Caki2 (cell line): ENCODE results near the gene ACER3. TPM values are rescaled to one million over a fixed set of nuclear protein-coding genes. Genes with fewer than 3 reads are reported as not detected.
"Not testable (repeated sequence)": the region's sequence is repeated elsewhere in the genome, so short reads cannot be mapped to it uniquely, and the experiment has no call there.

Experiments used
- DNase-seq: peaks from one replicate; pipeline ENCODE4 v3.0.0-alpha.2; 2015; ENCODE audit warnings: low read depth
- in situ Hi-C: cut with HindIII; loops from 2 replicates; pipeline ENCODE4 v1.10.0; 2016; ENCODE audit warnings: low sequenced_read_pairs, low pct_unique_long_range_greater_than_20kb, mixed read lengths
- total RNA-seq: library from RNA; depleted of rRNA; stranded (reverse); fragments of >200 nt; shearing (Covaris generic); gene quantifications from 2 replicates; pipeline ENCODE4 v1.2.3, GENCODE V29; 2014; ENCODE audit warnings: low replicate concordance

The ACER3 gene
- total RNA-seq, 1 experiment from 2014 or later: 5.7 TPM

DNA sequence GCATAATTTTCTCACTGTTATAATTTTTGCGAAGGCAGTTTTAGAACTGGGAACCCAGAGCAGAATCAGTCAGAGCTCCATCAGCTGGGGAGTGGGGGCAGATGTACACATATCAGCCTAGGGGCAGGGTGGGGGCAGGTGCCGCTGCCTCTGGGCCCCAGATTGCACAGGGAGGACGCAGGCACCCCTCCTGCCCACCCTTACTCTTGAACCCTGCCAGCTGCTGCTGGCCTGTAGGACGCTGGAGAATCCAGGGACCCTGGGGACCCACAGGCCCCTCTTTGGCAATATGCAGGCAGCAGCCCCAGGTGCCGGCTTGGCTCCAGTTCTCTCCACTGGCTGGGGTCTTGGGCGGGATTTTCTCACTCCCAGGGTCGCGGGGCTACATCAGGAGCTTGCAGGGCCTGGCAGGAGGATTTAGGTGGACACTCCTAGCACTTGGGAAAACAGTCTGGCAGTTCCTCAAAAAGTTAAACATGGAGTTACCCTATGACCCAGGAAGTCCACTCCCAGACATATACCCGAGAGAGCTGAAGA is 197.3 kb downstream of the ACER3 start:
- DNase-seq: no peak
- in situ Hi-C loops: no loop called here

DNA sequence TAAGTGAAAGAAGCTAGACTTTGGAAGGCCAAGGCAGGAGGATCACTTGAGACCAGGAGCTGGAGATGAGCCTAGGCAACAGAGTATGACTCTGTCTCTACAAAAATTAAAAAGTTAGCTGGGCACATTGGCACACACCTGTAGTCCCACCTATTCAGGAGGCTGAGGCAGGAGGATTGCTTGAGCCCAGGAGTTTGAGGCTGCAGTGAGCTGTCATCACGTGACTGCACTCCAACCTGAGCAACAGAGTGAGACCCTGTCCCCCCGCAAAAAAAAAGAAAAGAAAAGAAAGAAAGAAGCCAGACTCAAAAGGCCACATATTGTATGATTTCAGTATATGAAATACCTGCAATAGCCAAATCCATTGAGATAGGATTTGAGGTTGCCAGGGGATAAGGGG is 198.2 kb downstream of the ACER3 start:
- DNase-seq: no peak
- in situ Hi-C loops: no loop called here

DNA sequence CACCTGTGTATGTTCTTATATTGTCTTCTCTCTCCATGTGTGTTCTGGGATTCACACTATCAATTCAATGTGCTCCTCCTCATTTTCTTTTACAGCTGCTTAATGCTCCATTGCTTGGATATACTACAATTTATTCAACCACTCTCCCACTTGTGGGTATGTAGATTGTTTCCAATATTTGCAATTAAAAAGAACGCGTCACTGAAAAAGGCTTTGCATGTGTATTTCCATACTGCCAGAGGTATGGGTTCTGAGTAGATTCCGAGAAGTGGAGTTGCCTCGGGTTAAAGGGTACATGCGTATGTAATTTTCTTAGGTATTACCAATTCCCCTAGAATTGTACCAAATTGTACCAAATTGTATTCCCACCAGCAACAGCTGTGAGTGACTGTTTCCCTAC is 199.1 kb downstream of the ACER3 start:
- in situ Hi-C loops: no loop called here
- DNase-seq: no peak

DNA sequence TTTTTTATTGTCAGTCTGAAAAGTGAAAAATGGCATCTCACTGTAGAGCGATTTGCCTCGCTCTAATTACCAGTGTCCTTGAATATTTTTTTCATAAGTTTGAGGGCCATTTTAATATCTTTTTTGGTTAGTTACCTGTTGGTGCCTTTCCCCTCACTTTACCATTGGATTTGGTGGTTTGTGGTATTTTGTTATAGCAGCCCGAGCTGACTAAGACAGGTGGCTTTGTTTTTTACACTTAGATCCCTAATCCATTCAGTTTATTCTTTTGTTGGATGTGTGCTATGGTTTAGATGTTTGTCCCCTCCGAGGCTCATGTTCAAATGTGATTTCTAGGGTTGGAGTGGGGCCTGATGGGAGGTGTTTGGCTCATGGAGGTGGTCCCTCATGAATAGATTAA is 199.5 kb downstream of the ACER3 start:
- in situ Hi-C loops: no loop called here
- no peak for DNase-seq

DNA sequence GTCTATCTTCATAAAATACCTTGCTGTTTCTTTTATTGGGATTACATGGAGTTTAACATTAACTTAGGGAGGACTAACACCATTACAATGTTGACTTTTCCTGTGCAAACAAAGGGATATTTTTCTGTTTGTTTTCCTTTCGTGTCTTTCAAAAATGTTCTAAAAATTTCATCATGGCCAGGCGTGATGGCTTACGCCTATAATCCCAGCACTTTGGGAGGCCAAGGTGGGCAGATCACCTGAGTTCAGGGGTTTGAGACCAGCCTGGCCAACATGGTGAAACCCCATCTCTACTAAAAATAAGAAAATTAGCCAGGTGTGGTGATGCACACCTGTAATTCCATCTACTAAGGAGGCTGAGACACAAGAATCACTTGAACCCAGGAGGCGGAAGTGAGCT is 200.5 kb downstream of the ACER3 start:
- DNase-seq, in situ Hi-C loops: not testable (repeated sequence)

DNA sequence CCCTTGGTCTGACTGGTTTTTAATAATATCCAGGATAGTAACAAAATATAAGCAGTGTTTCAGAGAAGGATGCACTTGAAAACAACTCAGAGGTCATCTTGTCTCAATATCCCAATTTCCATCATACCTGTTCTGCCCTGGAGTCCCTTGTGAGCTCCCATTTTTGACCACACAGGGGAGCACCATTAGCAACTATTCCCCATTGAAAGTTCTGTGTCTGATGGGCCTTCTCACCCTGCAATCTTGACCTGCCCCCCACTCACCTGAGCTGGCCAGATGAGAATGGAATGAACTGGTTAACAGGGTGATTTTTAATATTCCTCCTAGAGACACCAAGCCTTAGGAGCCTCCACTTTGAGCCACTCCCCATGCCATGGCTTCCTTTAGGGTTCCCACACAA is 202.2 kb downstream of the ACER3 start:
- DNase-seq: no peak
- in situ Hi-C loops: no loop called here

DNA sequence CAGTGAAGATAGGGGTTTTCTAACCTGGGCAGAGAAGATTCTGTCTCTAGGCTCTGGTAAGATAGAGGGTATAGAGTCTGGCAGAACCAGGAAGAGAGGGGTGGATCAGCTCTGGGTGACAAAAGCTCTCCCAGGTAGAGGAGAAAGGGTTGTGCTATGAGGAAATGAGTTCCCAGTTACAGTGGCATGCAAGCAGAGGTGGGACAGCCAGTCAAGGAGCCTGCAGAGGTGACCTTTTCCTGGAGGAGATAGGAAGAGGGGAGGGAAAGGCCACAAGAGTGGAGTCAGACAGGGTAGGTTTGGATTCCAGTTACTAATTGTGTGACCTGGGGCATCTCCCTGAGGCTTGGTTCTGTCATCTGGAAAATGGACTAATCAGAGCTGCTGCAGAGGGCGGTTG is 202.7 kb downstream of the ACER3 start:
- in situ Hi-C loops: no loop called here
- DNase-seq: no peak

DNA sequence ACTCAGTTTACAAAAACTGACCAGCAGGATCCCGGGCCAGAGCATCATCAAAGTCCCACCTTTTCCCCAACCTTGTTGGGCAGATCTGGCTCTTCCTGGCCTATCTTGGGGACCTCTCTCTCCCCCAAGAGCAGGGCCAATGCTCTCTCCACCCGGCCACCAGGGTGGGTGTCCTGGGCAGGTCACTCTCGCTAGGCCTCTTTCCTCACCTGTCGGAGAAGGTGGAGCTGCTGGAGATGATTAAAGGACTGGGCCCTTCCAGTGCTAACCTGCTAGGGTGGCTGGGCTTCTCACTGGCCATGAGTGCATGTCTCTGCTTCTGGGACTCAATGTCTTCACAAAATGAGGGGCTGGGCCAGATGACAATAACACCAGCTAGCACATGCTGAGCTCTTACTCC is 203.1 kb downstream of the ACER3 start:
- DNase-seq: no peak
- in situ Hi-C loops: no loop called here

DNA sequence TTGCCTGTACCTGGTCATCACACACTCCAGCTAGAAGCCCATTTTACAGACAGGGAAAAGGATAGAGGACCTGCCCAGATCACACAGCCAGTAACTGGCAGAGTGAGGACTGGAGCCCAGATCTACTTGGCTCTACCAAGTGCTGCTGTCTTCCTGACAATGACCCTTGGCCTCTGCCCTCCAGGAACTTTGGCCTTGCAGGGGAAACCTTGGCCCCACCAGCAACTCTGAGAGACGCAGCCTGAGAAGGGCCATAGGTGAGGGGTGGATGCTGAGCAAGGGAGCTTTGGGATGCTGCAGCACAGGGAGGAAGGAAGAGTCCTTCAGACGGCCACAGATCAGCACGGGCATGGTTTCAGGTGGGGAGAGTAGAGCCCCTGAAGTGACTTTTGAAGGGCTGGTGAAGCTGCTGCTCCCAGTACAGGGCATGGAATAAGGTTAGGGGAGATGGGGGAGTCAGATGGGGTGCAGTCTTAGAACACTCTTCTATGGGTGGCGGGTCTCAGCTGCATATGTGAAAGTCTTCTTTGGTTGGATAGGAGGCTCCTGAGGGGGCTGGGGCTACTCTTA is 204.0 kb downstream of the ACER3 start:
- in situ Hi-C loops: no loop called here
- DNase-seq: no peak

DNA sequence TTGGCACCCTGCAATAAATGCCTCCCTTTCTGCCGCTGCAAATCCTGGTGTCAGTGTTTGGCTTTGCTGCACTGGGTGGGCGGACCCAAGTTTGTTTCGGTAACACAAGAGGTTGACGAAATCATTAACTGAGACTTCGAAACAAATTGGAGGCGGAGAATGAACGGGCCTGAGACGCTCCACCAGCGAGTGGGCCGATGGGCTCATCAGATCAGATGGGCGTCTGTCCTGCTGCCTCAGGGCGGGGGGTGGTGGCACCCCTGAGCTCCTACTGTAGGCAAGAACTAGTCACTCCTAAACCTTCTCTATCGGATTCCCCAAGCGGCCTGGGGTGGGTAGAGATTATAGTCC is 205.1 kb downstream of the ACER3 start:
- in situ Hi-C loops: no loop called here
- no peak for DNase-seq

DNA sequence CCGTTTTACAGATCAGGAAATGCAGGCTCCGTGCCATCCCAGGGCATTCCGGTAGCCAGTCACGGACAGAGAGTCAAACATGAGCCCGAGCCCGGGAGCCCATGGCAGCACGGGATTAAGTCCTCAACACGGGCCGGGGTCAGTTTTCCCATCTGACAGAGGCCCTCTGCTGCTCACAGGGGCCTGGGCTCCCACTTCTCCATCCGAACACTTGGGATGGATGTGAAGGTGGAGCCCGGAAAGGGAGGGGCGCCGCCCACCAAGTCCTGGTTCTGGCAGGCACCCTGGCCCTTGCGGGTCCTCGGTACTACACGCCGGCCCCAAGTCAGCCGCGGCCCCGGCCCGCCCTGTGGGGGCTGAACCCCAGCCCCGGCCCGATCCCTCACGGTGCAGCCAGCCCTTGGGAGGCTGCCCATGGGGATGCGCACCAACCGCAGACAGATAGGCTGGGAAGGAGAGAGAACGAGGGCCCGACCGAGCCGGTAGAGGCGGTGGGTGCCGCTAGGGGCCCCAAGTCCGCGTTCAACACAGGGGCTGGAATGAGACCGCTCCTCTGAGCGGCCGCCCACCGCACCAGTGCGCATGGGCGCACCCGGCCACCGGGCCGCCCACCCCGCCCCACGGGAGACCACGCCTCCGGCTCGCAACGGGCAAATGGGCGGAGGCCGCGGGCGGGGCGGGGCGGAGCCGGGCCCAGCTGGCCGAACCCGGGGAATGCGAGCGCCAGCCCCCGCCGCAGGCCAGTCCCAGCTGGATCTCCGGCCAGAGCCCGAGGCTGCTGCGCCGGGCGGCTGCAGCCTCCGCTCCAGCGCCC is 205.7 kb downstream of the ACER3 start, which contains the start of gene CAPN5:
CAPN5 (plus strand) TSS at position 743 of the 814 bp plus-strand sequence. CDS start 17,916 bp downstream, outside the sequence.
- in situ Hi-C loops: no loop called here
- peak; percentile 88 for DNase-seq

DNA sequence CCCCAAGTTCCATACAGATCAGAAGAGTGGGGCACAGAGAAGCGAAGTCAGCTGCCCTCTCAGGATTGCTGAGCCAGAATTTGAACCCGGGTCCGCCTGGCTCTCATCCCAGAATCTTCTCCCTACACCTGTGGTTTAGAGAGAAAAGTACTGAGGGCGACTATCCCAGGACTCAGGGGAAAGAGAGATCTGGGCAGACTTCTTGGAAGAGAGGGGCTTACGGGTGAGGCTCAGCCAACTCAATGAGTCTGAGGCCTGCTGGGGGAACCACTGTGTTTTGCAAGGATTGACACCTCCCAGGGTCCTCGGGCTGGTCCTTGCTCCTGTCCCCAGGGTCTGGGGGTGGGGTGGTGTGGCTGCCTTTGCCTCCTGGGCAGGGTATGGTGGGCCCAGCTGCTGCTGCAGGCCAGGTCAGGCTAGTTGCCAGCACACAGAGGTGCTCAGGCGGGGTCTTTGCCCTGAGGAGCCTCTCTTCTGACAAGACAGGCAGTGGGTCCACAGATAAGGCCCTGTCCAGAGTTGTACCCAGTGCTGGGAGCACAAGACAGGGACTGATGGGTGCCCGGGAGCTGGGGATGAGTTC is 207.2 kb downstream of the ACER3 start:
- DNase-seq: no peak
- in situ Hi-C loops: no loop called here

DNA sequence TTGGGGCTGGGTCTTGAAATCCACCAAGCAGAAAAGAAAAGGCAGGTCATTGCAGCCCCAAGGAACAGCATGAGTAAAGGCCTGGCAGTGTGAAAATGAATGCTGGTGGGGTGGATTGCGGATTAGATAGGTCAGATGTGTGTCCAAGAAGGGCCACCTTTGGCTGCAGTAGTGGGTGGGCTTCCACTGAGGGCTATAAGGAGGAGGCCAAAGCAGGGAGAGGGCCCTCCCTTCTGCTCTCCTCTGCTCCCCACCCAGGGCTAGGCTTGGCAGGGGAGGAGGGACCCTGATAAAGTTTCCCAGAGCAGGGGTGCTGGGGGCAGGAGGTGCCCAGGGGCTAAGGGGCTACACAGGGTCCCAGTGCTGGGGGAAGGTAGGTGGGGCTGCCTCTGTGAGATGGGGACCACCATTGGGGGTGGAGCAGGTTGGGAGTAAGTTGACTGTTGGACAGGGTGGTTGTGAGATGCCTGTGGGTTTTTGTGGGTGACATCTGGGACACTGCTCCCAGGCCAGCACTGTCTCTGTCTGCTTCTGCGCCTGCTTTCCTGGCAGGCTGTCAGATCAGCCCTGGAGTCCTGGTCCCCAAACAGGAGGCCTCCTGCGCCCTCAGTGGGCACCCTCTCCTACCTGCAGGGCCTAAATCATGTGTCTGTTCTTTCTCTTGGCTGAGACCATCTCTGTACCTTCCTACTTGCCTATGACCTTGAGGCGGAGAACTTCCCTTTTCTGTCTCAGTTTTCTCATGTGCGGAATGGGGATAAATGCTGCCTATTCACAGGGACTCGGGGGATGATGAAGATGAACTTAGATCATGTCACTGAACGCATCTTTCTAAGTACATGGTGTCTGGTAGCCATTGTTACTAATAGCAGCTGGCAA is 208.0 kb downstream of the ACER3 start:
- in situ Hi-C loops: no loop called here
- no peak for DNase-seq

DNA sequence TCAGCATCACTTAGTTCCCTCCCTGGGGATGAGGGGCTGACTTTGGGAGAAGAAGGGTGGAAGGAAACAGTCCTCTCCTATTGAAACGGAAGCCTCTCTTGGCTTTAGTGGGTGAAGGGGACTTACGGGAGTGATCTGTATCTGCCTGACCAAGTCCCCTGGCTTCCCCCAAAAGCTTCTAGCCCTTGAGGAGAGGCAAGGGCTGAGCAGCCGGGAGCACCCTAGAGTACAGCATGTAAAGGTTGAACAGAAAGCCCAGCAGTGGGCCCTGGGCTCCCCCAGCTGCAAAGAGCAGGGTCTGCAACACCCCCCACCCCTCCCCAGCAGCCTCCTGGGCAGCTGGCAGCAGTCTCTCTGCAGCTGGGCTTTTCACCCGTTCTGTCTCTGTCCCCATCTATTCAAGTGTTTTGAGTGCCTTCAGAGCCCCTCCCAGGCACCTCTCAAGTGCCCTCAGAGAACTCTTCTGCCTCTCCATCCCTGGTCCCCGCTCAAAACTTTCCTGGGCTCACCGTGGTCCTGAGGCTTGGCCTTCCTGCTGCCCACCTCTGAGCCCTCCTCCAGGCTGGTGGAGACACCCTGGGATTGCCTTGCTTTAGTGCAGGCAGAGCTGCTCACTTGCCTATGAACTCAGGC is 208.7 kb downstream of the ACER3 start:
- in situ Hi-C loops: no loop called here

DNA sequence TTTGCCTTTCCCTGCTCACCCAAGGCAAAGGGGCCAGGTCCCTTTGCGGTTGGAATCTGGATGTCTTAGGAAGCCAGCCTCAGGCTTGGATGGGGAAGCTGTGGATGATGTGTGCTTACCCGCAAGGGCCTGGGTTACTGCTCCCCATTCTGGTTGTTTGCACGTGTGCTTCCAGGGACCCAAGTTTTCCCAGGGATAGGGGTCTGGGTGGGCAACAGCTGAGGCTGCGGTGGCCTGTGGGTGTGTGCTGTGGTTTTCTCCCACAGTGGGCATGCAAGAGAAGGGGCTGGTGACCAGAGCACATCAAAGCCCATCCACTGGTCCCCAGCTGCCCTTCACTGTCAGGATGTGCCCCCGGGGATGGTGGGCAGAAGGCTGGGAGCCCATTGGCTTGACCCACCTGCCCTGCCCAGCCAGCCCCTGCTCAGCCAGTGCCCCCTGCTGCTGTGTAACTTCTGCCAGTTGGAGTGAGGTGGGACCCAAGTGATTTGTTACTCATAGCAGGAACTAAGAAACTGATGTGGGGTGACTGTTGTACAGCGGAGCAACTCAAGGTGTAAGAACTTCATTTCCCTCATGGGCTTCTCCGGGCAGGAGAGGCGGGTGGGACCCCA is 209.4 kb downstream of the ACER3 start:
- in situ Hi-C loops: no loop called here
- no peak for DNase-seq

More for the DNA sequence above, 208.7 kb downstream of the ACER3 start:
- no peak for DNase-seq

DNA sequence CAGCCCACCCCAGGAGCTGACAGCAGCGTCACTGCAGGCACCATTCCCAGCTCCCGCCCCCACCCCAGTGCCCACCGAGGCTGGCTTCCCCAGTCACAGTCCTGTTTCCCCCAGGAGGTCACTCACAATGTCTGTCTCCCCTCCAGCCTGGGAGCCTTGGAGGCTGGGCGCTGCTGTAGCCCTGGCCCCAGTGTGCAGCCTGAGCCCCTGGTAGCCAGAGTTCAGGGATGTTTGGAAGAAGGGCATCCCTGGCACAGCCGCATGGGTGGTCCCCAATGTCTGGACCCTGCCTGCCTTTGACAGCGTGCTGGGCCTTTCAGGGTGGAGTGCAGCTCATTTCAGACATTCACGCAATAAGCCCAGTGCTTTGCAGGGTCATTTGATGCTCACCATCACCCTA is 210.4 kb downstream of the ACER3 start:
- DNase-seq: no peak
- in situ Hi-C loops: no loop called here

DNA sequence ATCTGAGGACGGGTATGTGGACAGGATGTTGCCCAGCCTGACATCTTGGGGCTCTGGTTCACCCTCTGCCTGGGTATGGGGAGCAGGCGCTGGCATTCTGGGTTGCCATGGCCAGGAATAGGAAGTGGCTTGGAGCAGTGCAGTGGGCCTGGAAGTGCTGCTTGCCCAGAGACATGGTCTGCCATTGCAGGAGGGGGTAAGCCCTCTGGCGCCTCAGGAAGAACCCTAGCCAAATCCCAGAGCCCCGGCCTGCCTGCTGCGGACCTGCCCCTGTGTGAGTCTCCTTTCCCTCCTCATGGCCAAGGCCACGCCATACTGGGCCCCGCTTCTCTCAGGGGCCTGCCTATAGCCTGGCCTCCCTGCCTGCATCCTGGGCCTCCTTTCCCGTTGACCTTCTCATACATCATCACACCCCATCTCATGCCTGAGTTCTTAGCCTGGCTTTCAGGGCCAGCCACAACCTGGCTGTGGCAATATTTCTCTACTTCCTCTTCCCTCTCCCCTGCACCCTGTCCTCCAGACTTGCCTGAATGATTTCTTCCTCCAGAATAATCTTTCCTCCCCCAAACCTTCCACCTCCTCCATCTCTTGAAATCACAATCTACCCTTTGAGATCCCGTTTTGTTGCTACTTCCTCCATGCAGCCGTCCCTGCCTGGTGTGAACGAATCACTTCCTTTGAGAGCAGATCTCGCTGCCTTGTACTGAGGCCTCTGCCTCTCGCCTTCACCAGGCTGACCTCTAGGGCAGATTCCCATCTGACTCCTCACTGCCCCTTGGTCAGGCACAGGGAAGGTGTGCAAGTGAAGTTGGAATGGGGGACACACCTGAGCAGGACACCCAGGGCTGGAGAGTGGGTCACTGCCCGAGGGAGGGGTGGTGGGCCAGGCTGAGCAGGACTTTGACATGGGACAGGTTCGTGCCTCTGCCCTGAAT is 211.2 kb downstream of the ACER3 start:
- no peak for DNase-seq
- in situ Hi-C loops: no loop called here
